Ishikawa (cell line): Measurements from ENCODE around the gene IGLON5.

ENCODE experiments used
- EP300 ChIP-seq: IDR thresholded peaks from 2 replicates; pipeline ENCODE4 v1.6.1; 2012; ENCODE audit warnings: borderline replicate concordance
- RAD21 ChIP-seq: IDR thresholded peaks from 2 replicates; pipeline ENCODE4 v1.6.1; 2012; ENCODE audit warnings: low read depth
- TEAD4 ChIP-seq: IDR thresholded peaks from 2 replicates; pipeline ENCODE4 v1.6.1; 2012
- ZBTB7A ChIP-seq: IDR thresholded peaks from 2 replicates; pipeline ENCODE4 v1.6.1; 2012; ENCODE audit warnings: low read depth
- TF ChIP-seq, protein P1 (sequence below): IDR thresholded peaks from 2 replicates; pipeline ENCODE4 v1.6.1; 2012; ENCODE audit warnings: low read depth, mild to moderate bottlenecking

DNA sequence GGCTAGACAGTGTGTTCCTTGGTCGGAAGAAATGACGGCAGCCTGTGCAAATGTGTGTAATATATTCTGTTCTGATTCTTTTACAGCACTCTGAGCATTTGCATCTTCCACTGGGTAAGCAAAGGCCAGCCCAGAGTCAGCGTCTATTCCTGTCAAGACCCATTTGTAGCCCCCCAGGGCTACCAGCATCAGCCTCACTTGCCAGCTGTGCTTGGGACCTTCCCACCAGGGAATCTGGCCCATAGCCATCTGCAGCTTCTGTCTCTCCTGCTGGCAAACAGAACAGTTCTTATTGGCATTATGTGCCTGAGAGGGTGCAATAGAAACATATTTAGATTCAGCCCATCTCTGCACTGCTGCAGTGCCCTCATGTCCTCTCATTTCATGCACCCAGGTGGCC lies 6.0 kb upstream of the IGLON5 start:
- TF ChIP-seq TEAD4 (no peak), ZBTB7A (no peak), EP300 (no peak), RAD21 (no peak)
- TF ChIP-seq, protein P1, sequence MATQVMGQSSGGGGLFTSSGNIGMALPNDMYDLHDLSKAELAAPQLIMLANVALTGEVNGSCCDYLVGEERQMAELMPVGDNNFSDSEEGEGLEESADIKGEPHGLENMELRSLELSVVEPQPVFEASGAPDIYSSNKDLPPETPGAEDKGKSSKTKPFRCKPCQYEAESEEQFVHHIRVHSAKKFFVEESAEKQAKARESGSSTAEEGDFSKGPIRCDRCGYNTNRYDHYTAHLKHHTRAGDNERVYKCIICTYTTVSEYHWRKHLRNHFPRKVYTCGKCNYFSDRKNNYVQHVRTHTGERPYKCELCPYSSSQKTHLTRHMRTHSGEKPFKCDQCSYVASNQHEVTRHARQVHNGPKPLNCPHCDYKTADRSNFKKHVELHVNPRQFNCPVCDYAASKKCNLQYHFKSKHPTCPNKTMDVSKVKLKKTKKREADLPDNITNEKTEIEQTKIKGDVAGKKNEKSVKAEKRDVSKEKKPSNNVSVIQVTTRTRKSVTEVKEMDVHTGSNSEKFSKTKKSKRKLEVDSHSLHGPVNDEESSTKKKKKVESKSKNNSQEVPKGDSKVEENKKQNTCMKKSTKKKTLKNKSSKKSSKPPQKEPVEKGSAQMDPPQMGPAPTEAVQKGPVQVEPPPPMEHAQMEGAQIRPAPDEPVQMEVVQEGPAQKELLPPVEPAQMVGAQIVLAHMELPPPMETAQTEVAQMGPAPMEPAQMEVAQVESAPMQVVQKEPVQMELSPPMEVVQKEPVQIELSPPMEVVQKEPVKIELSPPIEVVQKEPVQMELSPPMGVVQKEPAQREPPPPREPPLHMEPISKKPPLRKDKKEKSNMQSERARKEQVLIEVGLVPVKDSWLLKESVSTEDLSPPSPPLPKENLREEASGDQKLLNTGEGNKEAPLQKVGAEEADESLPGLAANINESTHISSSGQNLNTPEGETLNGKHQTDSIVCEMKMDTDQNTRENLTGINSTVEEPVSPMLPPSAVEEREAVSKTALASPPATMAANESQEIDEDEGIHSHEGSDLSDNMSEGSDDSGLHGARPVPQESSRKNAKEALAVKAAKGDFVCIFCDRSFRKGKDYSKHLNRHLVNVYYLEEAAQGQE, result no peak
